Activated naive CD4-positive, alpha-beta T cell treated with anti-CD3 and anti-CD28 coated beads, Interleukin-2, amount 50 U/mL, for 72 hours (primary cell): ENCODE measurements around the gene RNF2. TPM values are rescaled to one million over a fixed set of nuclear protein-coding genes. Genes with fewer than 3 reads are reported as not detected.
A peak's percentile ranks its signal among the peaks of the same experiment; 100 is the strongest.
"Not testable (repeated sequence)": the region's sequence is repeated elsewhere in the genome, so short reads cannot be mapped to it uniquely, and the experiment has no call there.

ENCODE experiments used
- ATAC-seq, 2 donors: fragments of 150-1000 bp; cut with Tn5 transposase; 2 replicates each; pipeline ENCODE4 v1.10.0; 2021; ENCODE audit warnings: mild to moderate bottlenecking in 2 of 2, moderate library complexity in 2 of 2
- DNase-seq, 2 donors: peaks; one replicate each; pipeline ENCODE4 v3.0.0; 2021 to 2022; ENCODE audit warnings: low spot score in 2 of 2
- H3K27ac Mint-ChIP-seq, 2 donors: one replicate each; pipeline ENCODE4 v1.8.0; 2022; ENCODE audit warnings: mild to moderate bottlenecking in 2 of 2, mixed read lengths in 2 of 2
- H3K36me3 Mint-ChIP-seq, 2 donors: one replicate each; pipeline ENCODE4 v1.8.0; 2022; ENCODE audit warnings: mixed read lengths in 2 of 2
- H3K9me3 Mint-ChIP-seq, 2 donors: one replicate each; pipeline ENCODE4 v1.8.0; 2022; ENCODE audit warnings: mixed read lengths in 2 of 2
- total RNA-seq, 2 donors: library from RNA; stranded (reverse); gene quantifications; one replicate each; pipeline ENCODE4 v1.2.3, GENCODE V29; 2022

The RNF2 gene
- 10 to 100 TPM; 14.2 to 20.6 TPM for total RNA-seq

DNA sequence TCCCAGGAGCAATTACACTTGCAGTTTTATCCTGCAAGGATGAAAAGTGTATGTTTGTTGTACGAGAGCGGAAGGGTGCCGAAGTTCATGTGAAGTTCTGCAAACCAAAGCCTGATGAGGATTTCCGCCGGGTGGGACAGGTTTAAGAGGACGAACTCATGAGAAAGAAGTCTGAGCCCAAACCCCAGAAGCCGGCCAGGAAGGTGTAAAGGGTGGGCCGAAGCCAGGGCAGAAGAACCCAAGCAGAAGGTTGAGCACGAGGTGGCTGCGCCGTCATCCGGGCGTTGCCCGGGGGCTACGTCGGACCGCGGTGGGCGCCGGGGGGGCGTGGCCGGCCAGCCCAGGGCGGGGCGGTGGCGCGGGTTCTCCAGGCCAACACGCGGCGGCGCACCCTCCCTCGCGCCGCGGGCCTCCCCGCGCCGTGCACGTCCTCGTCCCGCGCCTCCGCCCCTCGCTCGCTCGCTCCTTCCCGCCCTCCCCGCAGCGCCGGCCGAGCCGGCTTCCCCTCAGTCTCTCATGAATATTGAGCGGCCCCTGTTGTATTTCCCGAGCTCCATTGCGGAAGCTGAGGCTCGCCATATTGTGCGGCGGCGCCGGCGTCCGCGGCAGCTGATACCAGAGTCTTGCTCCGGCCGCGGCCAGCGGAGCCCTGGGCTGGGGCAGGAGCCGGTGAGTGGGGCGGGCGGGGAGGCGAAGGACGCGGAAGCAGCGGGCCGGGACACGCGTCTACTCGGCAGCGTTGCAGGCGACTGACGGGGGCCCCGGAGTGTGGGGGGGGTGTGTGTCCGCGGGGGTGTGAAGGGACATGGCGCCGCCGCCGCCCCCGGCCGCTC is at the start of gene RNF2:
Gene RNF2 (plus strand): TSS at position 578 of the 833 bp plus-strand sequence. CDS start 41,996 bp downstream, outside the sequence.
- ATAC-seq (peak; percentile 88 to 94), DNase-seq (peak; percentile 68 to 70)
- no peaks in the 10 kb centered on the region for H3K9me3 Mint-ChIP-seq
- H3K27ac Mint-ChIP-seq = peak within 1 kb of the TSS; percentile 76 to 79
- peaks cover 12 to 13% of the 10 kb centered on the region in 2 donors for H3K36me3 Mint-ChIP-seq

DNA sequence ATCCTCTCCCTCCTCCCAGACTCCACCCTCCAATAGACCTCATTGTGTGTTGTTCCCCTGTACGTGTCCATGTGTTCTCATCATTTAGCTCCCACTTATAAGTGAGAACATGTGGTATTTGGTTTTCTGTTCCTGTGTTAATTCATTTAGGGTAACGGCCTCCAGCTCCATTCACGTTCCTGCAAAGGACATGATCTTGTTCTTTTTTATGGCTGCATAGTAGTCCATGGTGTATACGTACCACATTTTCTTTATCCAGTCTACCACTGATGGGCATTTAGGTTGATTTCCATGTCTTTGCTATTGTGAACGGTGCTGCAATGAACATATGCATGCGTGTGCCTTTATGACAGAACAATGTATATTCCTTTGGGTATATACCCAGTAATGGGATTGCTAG is 45.4 kb upstream of the RNF2 start:
- not testable (repeated sequence) for DNase-seq, H3K36me3 Mint-ChIP-seq, ATAC-seq, H3K9me3 Mint-ChIP-seq, H3K27ac Mint-ChIP-seq

DNA sequence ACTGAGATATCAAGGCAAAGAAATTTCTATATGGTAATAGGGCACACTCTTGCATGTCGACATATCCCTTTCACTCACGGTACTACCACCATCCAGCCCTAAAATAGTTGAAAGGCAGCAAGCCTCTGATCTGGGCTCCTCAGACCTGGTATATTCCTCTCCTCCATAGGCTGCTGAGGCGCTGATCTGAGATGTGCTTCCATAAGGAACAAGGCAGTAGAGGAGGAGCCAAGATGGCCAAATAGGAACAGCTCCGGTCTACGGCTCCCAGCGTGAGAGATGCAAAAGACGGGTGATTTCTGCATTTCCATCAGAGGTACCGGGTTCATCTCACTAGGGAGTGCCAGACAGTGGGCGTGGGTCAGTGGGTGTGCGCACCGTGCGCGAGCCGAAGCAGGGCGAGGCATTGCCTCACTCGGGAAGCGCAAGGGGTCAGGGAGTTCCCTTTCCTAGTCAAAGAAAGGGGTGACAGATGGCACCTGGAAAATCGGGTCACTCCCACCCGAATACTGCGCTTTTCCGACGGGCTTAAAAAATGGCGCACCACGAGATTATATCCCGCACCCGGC is 44.0 kb upstream of the RNF2 start:
- DNase-seq, H3K9me3 Mint-ChIP-seq, H3K36me3 Mint-ChIP-seq, H3K27ac Mint-ChIP-seq, ATAC-seq: not testable (repeated sequence)

DNA sequence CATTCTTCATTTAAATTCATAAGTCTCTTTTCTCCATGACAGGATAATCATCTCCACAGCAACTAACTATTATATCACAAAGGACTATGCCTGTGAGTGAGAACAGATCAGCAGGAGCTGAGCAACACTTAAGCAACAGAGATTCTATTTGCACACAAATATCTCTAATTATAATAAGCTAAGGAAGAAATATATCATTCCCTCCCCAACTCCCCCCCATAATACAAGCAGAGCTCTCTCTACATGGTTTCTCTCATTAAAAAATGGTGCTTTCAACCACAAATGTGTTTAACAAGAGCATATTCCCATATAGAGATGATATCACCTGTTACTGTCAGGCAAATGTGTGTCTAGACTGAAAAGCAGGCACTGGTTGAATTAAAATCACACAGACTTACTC is 36.5 kb upstream of the RNF2 start:
- no peak overlapping the region for H3K27ac Mint-ChIP-seq
- ATAC-seq = no peak
- H3K9me3 Mint-ChIP-seq = no peaks in the 10 kb centered on the region
- H3K36me3 Mint-ChIP-seq = no peaks in the 10 kb centered on the region
- no peak for DNase-seq

DNA sequence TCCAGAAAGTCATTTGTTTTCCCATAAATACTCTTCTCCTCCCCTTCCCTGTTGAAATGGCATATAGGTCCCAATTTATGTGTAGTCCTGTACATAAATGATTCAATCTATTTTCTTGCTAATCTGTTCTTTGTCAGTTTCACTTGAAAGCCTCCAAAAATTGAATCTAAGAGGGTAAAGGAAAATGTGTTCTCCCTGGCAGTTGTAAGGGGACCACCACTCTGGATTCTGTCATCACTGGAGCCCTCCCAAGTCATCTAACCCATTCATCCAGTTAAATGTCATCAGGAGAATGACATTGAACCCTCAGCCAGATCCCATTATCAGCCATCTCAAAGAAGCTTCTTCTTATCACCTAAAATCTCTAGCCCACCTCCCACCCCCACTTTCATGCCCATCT is 35.0 kb upstream of the RNF2 start:
- H3K36me3 Mint-ChIP-seq = no peaks in the 10 kb centered on the region
- no peak for ATAC-seq
- no peak for DNase-seq
- no peaks in the 10 kb centered on the region for H3K9me3 Mint-ChIP-seq
- H3K27ac Mint-ChIP-seq = no peak overlapping the region

DNA sequence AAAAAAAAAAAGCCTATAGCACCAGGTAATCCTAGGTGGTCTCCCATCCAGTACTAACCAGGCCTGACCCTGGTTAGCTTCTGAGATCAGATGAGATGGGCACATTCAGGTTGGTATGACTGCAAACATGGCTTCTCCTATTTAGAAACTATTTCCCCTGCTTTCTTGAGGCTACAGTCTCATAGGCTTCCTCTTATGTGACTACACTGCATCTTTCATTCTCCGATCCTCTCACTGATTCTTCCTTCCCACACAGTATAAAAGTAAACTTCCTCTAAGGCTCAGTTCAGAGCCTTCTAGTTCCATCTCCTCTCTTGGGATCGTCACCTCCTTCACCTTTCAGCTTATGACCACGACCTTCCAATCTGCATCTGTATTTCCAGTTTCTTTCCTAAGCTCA is 30.4 kb upstream of the RNF2 start:
- DNase-seq = no peak
- Mint-ChIP-seq H3K9me3 (no peaks in the 10 kb centered on the region), H3K36me3 (no peaks in the 10 kb centered on the region), H3K27ac (no peak overlapping the region)
- ATAC-seq = no peak

DNA sequence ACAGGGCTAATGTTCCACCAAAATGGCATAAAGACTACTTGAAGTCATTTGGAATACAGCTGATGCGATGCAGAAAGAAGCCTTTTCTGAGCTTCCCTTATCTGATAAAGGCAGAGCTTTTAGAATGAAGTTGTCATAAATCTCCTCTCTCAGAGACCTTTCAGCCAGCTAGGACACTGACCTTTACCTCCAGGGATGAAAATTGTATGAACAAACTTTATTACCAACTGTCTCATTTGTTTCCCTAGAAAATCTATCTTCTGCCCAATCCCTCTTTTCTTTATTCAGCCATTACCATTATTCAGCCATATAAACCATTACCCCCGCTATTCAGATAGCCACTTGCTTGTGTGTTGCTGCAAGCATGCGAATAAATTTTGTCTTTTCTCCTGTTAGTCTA is 29.7 kb upstream of the RNF2 start:
- H3K9me3 Mint-ChIP-seq = no peaks in the 10 kb centered on the region
- DNase-seq (no peak), ATAC-seq (no peak)

DNA sequence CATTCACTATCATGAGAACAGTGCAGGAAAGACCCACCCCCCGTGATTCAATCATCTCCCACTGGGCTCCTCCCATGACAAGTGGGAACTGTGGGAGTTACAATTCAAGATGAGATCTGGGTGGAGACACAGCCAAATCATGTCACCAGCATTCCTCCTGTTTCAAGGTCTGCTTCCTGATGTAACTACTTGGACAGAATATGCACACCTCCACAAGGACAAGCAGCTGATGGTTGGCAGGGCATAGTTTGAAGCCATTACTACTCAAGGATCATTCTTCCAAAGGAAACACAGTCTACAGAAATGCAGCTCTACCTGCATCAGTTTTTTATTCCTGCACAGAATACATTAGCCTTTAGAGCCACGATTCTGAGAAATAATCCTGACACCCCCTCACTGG is 28.5 kb upstream of the RNF2 start:
- Mint-ChIP-seq H3K9me3 (no peaks in the 10 kb centered on the region), H3K27ac (no peak overlapping the region)

More for the DNA sequence above, 29.7 kb upstream of the RNF2 start:
- H3K27ac Mint-ChIP-seq = no peak overlapping the region
- no peaks in the 10 kb centered on the region for H3K36me3 Mint-ChIP-seq

DNA sequence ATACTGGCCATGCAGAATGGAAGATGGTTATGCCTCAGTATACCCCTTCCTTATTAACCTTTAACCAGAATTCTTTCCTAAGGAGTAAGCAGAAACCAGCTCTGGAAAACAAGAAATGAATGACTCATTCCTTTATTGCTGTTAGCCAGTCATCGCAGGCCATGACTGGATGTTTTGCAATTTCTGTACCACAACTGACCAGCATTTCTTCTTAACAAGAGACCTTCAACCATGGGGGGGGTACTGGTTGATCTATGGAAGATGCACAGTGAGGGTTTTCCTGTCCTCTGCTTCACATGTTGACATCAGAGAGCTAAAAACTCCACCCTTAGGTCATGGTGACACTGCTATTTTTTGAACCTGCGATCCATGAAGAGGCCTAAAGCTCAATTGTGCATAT is 28.0 kb upstream of the RNF2 start:
- Mint-ChIP-seq H3K9me3 (no peaks in the 10 kb centered on the region), H3K27ac (no peak overlapping the region), H3K36me3 (no peaks in the 10 kb centered on the region)
- ATAC-seq = no peak
- DNase-seq = no peak

More for the DNA sequence above, 28.5 kb upstream of the RNF2 start:
- DNase-seq (no peak), ATAC-seq (no peak)
- H3K36me3 Mint-ChIP-seq = no peaks in the 10 kb centered on the region

DNA sequence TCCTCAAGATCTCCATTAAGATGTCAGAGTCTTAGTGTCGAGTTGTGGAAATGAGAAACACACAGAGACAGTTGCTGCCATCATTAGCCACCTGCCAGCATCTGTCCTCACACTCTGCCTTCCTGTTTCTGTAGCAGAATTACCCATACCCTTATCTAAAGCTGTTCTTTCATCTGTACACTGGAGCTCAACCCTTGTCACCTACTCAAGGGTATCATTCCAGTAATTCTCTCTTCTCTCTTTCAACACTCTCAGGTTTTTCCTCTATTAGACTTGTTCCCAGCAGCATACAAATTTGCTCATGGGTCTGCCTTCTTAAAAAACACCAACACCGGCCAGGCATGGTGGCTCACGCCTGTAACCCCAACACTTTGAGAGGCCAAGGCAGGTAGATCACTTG is 27.4 kb upstream of the RNF2 start:
- Mint-ChIP-seq H3K36me3 (no peaks in the 10 kb centered on the region), H3K9me3 (no peaks in the 10 kb centered on the region), H3K27ac (peak overlapping the region in 1 of 2 donors; percentile 45)
- no peak for ATAC-seq
- DNase-seq = no peak

DNA sequence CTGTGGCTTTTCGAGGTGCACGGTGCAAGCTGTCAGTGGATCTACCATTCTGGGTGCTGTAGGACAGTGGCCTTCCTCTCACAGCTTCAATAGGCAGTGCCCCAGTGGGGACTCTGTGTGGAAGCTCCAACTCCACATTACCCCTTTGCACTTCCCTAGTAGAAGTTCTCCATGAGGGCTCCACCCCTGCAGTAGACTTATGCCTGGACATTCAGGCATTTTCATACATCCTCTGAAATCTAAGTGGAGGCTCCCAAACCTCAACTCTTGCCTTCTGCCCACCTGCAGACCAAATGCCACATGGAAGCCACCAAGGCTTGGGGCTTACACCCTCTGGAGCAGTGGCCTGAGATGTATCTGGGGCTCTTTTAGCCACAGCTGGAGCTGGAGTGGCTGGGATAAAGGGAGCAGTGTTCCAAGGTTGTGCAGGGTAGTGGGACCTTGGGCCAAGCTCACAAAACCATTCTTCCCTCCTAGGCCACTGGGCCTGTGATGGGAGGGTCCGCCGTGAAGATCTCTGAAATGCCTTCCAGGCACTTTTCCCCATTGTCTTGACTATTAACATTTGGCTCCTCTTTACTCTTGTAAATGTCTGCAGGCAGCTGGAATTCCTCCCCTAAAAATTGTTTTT is 18.0 kb upstream of the RNF2 start:
- Mint-ChIP-seq H3K36me3 (peaks cover 22 to 23% of the 10 kb centered on the region in 2 donors), H3K9me3 (peaks cover 16 to 20% of the 10 kb centered on the region in 2 donors), H3K27ac (no peak overlapping the region)
- ATAC-seq (no peak), DNase-seq (no peak)

DNA sequence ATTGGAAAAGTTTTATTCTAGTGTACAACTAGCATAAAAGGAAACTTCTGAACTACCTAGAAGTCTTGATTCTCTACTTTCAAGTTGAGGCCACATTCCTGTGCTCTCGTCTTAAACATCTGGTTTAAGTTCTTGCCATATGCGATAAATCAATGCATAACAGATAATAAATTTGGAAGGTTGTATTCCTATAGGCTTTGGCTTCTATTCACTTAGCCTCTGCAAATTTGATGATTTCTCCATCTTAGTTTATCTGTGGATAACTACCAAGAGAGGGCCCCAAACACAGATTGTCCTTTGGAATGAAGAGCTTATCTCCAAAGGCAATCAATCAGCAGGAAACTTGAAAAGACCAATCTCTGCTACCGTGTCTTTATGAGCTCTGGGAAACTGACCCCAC is 11.7 kb upstream of the RNF2 start:
- Mint-ChIP-seq H3K27ac (no peak overlapping the region), H3K36me3 (no peaks in the 10 kb centered on the region), H3K9me3 (peaks cover 0 to 3% of the 10 kb centered on the region in 2 donors)
- no peak for ATAC-seq
- no peak for DNase-seq

DNA sequence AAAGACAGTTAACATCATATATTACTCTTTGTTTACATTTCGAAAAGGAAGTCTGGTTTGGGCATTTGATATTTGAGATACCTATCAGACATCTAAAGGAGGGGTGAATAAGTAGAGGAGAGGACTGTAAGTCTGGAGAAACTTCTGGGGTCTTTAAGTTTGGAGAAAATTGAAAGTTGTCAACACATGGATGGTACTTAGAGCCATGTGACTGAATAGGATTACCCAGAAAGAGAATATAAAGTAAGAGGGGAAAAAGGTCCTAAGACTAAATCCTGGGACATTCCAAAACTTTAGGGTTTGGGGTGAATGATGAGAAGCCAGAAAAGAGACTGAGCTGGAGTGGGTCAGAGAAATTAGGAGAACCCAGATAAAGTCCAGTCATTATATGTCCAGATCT is 10.1 kb upstream of the RNF2 start:
- no peak for ATAC-seq
- DNase-seq = no peak
- H3K9me3 Mint-ChIP-seq = no peaks in the 10 kb centered on the region
- H3K36me3 Mint-ChIP-seq = no peaks in the 10 kb centered on the region
- no peak overlapping the region for H3K27ac Mint-ChIP-seq

DNA sequence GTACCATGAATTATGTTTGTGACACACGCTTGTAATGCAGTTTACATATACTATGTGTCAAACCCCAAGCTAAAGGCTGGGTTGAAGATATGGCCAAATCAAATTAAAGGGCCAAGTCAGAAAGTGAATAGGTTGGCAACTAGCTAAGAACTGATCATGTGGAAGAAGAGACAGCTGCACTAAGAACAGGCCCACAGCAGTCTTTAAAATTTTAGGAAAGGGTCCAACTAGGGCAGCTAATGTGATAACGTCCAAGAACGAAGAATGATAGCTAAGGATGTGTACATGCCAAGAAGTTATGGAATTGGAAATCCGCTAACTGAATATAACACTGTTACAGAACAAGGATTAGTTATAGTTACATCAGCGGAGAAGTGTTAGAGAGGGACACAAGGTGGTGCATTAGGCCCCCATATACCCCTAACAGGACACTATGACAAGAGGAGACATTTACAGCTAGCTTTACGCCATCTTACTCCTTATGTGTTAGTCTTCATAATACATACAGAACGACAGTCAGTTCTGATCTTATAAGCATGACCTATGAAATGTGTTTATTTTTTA is 6.5 kb upstream of the RNF2 start:
- no peak overlapping the region for H3K27ac Mint-ChIP-seq
- DNase-seq (no peak), ATAC-seq (no peak)
- H3K36me3 Mint-ChIP-seq = no peaks in the 10 kb centered on the region
- H3K9me3 Mint-ChIP-seq = no peaks in the 10 kb centered on the region

DNA sequence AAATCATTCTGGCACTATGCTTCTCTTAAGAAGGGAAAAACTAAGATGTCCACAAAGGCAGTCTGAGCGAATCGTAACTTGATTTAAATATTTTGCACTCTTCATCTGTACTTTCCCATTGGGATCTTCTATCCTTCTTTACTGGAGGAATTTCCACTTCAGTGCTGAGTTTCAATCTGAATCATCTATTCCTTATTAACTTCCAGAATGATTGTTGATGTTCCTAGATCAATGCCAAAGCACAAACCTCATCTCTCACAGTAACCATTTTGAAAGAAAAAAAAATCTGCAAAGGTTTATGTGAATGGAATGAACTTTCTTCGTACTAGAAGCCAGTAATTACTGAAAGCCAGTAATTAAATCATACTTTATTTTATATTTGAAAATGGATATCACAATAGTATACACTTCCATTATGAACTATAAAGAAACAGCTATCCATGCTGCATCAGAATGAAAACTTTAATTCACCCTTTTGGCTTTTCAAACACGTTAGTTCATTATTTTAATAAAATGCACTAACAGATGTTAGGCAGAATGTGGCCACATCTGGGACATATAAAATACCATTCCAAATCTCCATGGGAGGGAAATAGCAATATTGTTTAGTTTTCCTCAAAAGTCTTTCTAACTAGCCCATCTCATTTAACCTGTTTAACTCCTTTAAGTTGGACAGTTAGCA is 5.5 kb upstream of the RNF2 start:
- ATAC-seq (no peak), DNase-seq (no peak)
- Mint-ChIP-seq H3K27ac (no peak overlapping the region), H3K9me3 (no peaks in the 10 kb centered on the region), H3K36me3 (peaks cover 5% of the 10 kb centered on the region in 2 donors)

DNA sequence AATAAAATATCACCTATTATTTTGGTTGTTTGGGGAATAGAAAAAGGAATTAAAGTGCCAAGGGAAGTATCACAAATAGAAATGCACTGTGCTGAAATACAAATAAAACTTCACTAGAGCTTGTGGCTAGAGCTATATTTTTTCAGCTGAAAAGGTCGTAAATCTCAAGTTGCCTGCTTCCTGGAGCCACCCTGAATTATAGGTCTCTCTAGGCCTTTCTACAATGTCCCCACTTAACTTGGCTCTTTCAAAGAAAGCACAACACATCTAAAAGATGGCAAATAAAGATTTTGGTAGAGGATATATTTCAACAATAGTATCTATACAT is 5.0 kb upstream of the RNF2 start:
- no peak overlapping the region for H3K27ac Mint-ChIP-seq
- DNase-seq = no peak
- no peak for ATAC-seq
- H3K36me3 Mint-ChIP-seq = peaks cover 6% of the 10 kb centered on the region in 2 donors
- H3K9me3 Mint-ChIP-seq = no peaks in the 10 kb centered on the region

DNA sequence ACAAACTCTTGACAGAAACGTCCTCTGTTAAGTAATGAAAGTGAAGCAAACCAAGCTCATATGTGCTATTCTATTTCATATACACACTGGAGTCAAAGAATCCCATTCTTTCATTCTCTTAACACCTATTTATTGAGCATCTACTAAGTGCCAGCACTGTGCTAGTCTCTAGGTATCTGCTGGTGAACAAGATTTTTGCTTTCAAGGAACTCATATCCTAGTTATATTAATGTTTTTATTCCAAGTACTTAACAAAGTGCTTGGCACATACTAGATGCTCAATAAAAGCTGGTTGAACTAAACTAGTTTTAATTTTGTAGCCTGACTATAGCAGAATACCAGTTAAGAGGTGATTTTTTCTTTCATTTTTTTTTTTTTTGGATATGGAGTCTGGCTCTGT is 3.6 kb upstream of the RNF2 start:
- DNase-seq = no peak
- Mint-ChIP-seq H3K27ac (no peak overlapping the region), H3K36me3 (peaks cover 12 to 13% of the 10 kb centered on the region in 2 donors), H3K9me3 (no peaks in the 10 kb centered on the region)
- no peak for ATAC-seq
